HG03469 (cell line): ENCODE measurements around the gene PAH.

Experiments
- ATAC-seq: cut with Tn5 transposase; IDR thresholded peaks from one replicate; pipeline ENCODE4 v1.9.1; 2021; ENCODE audit warnings: mild to moderate bottlenecking, moderate library complexity, moderate number of reproducible peaks; ENCODE audit not compliant: unreplicated experiment

Gene PAH

GRCh38 chr12:102917026-102917787, at the start of gene PAH:
PAH (minus strand) TSS chr12:102917244; CDS start chr12:102917130, 114 bp downstream.
- ATAC-seq = no peak

GRCh38 chr12:102966200-102966863, 49.3 kb upstream of the PAH start:
- ATAC-seq = no peak

GRCh38 chr12:102965281-102966155, 48.5 kb upstream of the PAH start:
- no peak for ATAC-seq

- ATAC-seq = no peak
Observed at GRCh38 chr12:102964872-102965271, 47.8 kb upstream of the PAH start.

- no peak for ATAC-seq
Observed at GRCh38 chr12:102963796-102964195, 46.8 kb upstream of the PAH start.

- no peak for ATAC-seq
Observed at GRCh38 chr12:102962986-102963385, 45.9 kb upstream of the PAH start.

GRCh38 chr12:102962532-102962931, 45.5 kb upstream of the PAH start:
- ATAC-seq = no peak

- ATAC-seq = no peak
Observed at GRCh38 chr12:102961466-102961855, 44.4 kb upstream of the PAH start.

- ATAC-seq = no peak
Observed at GRCh38 chr12:102960766-102961465, 43.9 kb upstream of the PAH start.

- ATAC-seq = no peak
Observed at GRCh38 chr12:102959391-102959790, 42.3 kb upstream of the PAH start.

- no peak for ATAC-seq
Observed at GRCh38 chr12:102958830-102959176, 41.8 kb upstream of the PAH start.

GRCh38 chr12:102958073-102958829, 41.2 kb upstream of the PAH start:
- ATAC-seq = no peak

- no peak for ATAC-seq
Observed at GRCh38 chr12:102957339-102958050, 40.5 kb upstream of the PAH start, which contains the start of gene ASCL1. ASCL1 (plus strand) TSS chr12:102957674; CDS start chr12:102958245, 571 bp downstream.

- no peak for ATAC-seq
Observed at GRCh38 chr12:102956738-102957327, 39.8 kb upstream of the PAH start.

GRCh38 chr12:102955926-102956737, 39.1 kb upstream of the PAH start:
- ATAC-seq = no peak

- no peak for ATAC-seq
Observed at GRCh38 chr12:102954134-102954533, 37.1 kb upstream of the PAH start.

- no peak for ATAC-seq
Observed at GRCh38 chr12:102953221-102953620, 36.2 kb upstream of the PAH start.

- ATAC-seq = no peak
Observed at GRCh38 chr12:102951841-102952240, 34.8 kb upstream of the PAH start.
